SK-N-SH treated with all-trans-retinoic acid at 6 μM for 48 hours (cell line): ENCODE results near the gene PSMB10.

Experiments
- ATAC-seq: fragments of 200-7000 bp; cut with Tn5 transposase; 3 replicates; pipeline ENCODE4 v1.9.1; 2020; ENCODE audit warnings: mild to moderate bottlenecking, moderate library complexity
- ARNTL ChIP-seq: fragments of 450-650 bp; formaldehyde crosslinking; IDR thresholded peaks from 2 replicates; pipeline ENCODE4 v1.5.0; 2020; ENCODE audit warnings: low read depth, mild to moderate bottlenecking, moderate library complexity, borderline replicate concordance
- BACH2 ChIP-seq: fragments of 250-450 bp; sonication (Bioruptor Pico); IDR thresholded peaks from 2 replicates; pipeline ENCODE4 v1.9.0; 2021; ENCODE audit warnings: mild to moderate bottlenecking, borderline replicate concordance
- CSDC2 ChIP-seq: fragments of 250-450 bp; sonication (Bioruptor Pico); IDR thresholded peaks from 2 replicates; pipeline ENCODE4 v1.5.0; 2020; ENCODE audit warnings: mild to moderate bottlenecking, moderate library complexity
- ESRRG ChIP-seq: fragments of 250-450 bp; sonication (Bioruptor Pico); IDR thresholded peaks from 2 replicates; pipeline ENCODE4 v1.6.1; 2021; ENCODE audit warnings: mild to moderate bottlenecking
- GLIS3 ChIP-seq: fragments of 250-450 bp; sonication (Bioruptor Pico); IDR thresholded peaks from 2 replicates; pipeline ENCODE4 v1.5.0; 2020; ENCODE audit warnings: mild to moderate bottlenecking, moderate library complexity
- ISL1 ChIP-seq: fragments of 250-450 bp; sonication (Bioruptor Pico); IDR thresholded peaks from 2 replicates; pipeline ENCODE4 v2.1.2; 2022; ENCODE audit warnings: mild to moderate bottlenecking, moderate library complexity
- OSR1 ChIP-seq: fragments of 250-450 bp; sonication (Bioruptor Pico); IDR thresholded peaks from 2 replicates; pipeline ENCODE4 v1.8.0; 2022; ENCODE audit warnings: moderate library complexity, mild to moderate bottlenecking, inconsistent platforms
- PPARA ChIP-seq: fragments of 250-450 bp; sonication (Bioruptor Pico); IDR thresholded peaks from 2 replicates; pipeline ENCODE4 v1.5.0; 2020; ENCODE audit warnings: mild to moderate bottlenecking, borderline replicate concordance
- RARB ChIP-seq: fragments of 250-450 bp; sonication (Bioruptor Pico); IDR thresholded peaks from 2 replicates; pipeline ENCODE4 v1.8.0; 2021; ENCODE audit warnings: mild to moderate bottlenecking, moderate library complexity
- SNAI2 ChIP-seq: fragments of 250-450 bp; sonication (Bioruptor Pico); IDR thresholded peaks from 2 replicates; pipeline ENCODE4 v1.5.0; 2020; ENCODE audit warnings: mild to moderate bottlenecking, moderate library complexity
- TCF4 ChIP-seq: fragments of 250-450 bp; sonication (Bioruptor Pico); IDR thresholded peaks from 2 replicates; pipeline ENCODE4 v1.8.0; 2021; ENCODE audit warnings: mild to moderate bottlenecking, moderate library complexity, borderline replicate concordance
- TOX ChIP-seq: fragments of 250-450 bp; sonication (Bioruptor Pico); IDR thresholded peaks from 2 replicates; pipeline ENCODE4 v1.8.0; 2021; ENCODE audit warnings: mild to moderate bottlenecking, moderate library complexity, borderline replicate concordance
- ZC3H10 ChIP-seq: fragments of 250-450 bp; sonication (Bioruptor Pico); IDR thresholded peaks from 2 replicates; pipeline ENCODE4 v1.5.1; 2021; ENCODE audit warnings: mild to moderate bottlenecking, moderate library complexity
- ZFP3 ChIP-seq: fragments of 250-450 bp; sonication (Bioruptor Pico); IDR thresholded peaks from 2 replicates; pipeline ENCODE4 v1.5.0; 2020; ENCODE audit warnings: mild to moderate bottlenecking, moderate library complexity
- ZFP30 ChIP-seq: fragments of 450-650 bp; formaldehyde crosslinking; IDR thresholded peaks from 2 replicates; pipeline ENCODE4 v1.5.0; 2022; ENCODE audit warnings: mild to moderate bottlenecking, moderate library complexity
- ZNF565 ChIP-seq: fragments of 450-650 bp; formaldehyde crosslinking; conservative IDR thresholded peaks from 2 replicates; pipeline ENCODE4 v1.5.0; 2020; ENCODE audit warnings: low read depth, mild to moderate bottlenecking, moderate library complexity
- ZNF70 ChIP-seq: fragments of 450-650 bp; formaldehyde crosslinking; IDR thresholded peaks from 2 replicates; pipeline ENCODE4 v1.5.0; 2020; ENCODE audit warnings: mild to moderate bottlenecking, moderate library complexity
- TF ChIP-seq, protein P1 (sequence below): fragments of 250-450 bp; sonication (Bioruptor Pico); IDR thresholded peaks from 2 replicates; pipeline ENCODE4 v1.5.0; 2020; ENCODE audit warnings: mild to moderate bottlenecking, moderate library complexity
- TF ChIP-seq, protein P2 (sequence below): fragments of 250-450 bp; sonication (Bioruptor Pico); IDR thresholded peaks from 2 replicates; pipeline ENCODE4 v1.5.1; 2021; ENCODE audit warnings: mild to moderate bottlenecking, moderate library complexity
- TF ChIP-seq, protein P3 (sequence below): fragments of 250-450 bp; sonication (Bioruptor Pico); IDR thresholded peaks from 2 replicates; pipeline ENCODE4 v1.8.0; 2021; ENCODE audit warnings: low read depth, mild to moderate bottlenecking, moderate library complexity, borderline replicate concordance

PSMB10 gene

DNA sequence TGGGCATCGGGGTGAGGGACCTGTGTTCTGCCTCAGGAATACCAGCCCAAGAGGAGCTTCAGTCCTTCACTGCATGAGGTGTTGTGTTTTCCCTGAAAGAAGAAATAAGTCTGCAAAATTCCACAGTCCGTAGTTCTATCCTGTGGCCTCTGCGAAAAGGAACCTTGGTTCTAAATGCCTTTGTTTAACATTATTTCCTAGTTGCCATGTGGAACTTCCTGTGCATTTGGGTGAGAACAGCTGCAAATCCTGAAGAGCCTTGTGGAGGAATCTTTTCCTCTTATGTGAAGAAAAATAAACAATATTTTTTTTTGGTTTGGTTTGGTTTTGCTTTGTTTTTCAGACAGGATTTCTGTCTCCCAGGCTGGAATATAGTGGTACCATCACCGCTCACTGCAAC is 33.8 kb downstream of the PSMB10 start (continued):
- TF ChIP-seq, protein P1, sequence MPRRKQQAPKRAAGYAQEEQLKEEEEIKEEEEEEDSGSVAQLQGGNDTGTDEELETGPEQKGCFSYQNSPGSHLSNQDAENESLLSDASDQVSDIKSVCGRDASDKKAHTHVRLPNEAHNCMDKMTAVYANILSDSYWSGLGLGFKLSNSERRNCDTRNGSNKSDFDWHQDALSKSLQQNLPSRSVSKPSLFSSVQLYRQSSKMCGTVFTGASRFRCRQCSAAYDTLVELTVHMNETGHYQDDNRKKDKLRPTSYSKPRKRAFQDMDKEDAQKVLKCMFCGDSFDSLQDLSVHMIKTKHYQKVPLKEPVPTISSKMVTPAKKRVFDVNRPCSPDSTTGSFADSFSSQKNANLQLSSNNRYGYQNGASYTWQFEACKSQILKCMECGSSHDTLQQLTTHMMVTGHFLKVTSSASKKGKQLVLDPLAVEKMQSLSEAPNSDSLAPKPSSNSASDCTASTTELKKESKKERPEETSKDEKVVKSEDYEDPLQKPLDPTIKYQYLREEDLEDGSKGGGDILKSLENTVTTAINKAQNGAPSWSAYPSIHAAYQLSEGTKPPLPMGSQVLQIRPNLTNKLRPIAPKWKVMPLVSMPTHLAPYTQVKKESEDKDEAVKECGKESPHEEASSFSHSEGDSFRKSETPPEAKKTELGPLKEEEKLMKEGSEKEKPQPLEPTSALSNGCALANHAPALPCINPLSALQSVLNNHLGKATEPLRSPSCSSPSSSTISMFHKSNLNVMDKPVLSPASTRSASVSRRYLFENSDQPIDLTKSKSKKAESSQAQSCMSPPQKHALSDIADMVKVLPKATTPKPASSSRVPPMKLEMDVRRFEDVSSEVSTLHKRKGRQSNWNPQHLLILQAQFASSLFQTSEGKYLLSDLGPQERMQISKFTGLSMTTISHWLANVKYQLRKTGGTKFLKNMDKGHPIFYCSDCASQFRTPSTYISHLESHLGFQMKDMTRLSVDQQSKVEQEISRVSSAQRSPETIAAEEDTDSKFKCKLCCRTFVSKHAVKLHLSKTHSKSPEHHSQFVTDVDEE (CRISPR knock-in tag) = no peak

DNA sequence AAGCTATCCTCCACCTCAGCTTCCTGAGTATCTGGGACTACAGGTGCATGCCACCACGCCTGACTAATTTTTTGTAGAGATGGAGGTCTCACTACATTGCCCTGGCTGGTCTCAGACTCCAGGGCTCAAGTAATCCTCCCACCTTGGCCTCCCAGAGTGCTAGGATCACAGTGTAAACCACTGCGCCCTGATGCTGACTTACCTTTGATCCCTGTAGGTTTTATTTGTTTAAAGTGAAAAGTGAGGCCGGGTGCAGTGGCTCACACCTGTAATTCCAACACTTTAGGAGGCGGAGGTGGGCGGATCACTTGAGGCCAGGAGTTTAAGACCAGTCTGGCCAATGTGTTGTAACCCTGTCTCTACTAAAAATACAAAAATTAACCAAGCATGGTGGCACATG is 34.9 kb downstream of the PSMB10 start:
- ATAC-seq = no peak

DNA sequence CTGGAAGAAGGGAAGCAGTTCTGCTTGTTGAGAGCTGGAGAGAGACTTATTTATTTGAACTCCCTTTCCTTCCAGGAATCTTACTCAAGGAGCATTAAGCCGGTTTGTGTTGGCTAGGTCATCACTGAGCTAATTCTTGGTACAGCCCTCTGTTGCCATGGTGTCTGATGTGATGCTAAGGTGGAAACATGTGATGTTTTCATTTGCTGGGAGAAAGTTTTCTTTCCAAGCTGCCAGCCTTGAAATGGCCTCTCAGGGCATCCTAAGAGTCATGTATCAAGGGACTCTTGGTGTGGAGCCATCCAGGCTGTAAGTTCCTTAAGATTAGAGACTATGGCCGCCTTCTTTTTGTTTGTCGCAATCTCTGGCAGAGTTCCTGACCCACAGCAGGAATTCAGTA is 39.4 kb downstream of the PSMB10 start:
- TF ChIP-seq, protein P2, sequence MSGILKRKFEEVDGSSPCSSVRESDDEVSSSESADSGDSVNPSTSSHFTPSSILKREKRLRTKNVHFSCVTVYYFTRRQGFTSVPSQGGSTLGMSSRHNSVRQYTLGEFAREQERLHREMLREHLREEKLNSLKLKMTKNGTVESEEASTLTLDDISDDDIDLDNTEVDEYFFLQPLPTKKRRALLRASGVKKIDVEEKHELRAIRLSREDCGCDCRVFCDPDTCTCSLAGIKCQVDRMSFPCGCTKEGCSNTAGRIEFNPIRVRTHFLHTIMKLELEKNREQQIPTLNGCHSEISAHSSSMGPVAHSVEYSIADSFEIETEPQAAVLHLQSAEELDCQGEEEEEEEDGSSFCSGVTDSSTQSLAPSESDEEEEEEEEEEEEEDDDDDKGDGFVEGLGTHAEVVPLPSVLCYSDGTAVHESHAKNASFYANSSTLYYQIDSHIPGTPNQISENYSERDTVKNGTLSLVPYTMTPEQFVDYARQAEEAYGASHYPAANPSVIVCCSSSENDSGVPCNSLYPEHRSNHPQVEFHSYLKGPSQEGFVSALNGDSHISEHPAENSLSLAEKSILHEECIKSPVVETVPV = no peak
- no peak for TF ChIP-seq CSDC2
- TF ChIP-seq PPARA (CRISPR knock-in tag) = no peak
- no peak for TF ChIP-seq GLIS3 (CRISPR knock-in tag)
- no peak for TF ChIP-seq ZNF70
- TF ChIP-seq ZFP3 (CRISPR knock-in tag) = no peak
- no peak for TF ChIP-seq ARNTL
- no peak for TF ChIP-seq ESRRG (CRISPR knock-in tag)
- TF ChIP-seq OSR1 (CRISPR knock-in tag) = no peak
- no peak for TF ChIP-seq RARB (CRISPR knock-in tag)
- no peak for TF ChIP-seq SNAI2
- TF ChIP-seq, protein P3, sequence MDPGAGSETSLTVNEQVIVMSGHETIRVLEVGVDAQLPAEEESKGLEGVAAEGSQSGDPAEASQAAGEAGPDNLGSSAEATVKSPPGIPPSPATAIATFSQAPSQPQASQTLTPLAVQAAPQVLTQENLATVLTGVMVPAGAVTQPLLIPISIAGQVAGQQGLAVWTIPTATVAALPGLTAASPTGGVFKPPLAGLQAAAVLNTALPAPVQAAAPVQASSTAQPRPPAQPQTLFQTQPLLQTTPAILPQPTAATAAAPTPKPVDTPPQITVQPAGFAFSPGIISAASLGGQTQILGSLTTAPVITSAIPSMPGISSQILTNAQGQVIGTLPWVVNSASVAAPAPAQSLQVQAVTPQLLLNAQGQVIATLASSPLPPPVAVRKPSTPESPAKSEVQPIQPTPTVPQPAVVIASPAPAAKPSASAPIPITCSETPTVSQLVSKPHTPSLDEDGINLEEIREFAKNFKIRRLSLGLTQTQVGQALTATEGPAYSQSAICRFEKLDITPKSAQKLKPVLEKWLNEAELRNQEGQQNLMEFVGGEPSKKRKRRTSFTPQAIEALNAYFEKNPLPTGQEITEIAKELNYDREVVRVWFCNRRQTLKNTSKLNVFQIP = no peak
- TF ChIP-seq, protein P1 (CRISPR knock-in tag) = no peak
- no peak for TF ChIP-seq TOX (CRISPR knock-in tag)
- TF ChIP-seq, all 23 proteins: peak for 0
- ATAC-seq = no peak

More for the DNA sequence above, 34.9 kb downstream of the PSMB10 start:
- no peak for TF ChIP-seq PPARA (CRISPR knock-in tag)
- no peak for TF ChIP-seq BACH2 (CRISPR knock-in tag)
- no peak for TF ChIP-seq TCF4 (CRISPR knock-in tag)
- no peak for TF ChIP-seq ISL1
- no peak for TF ChIP-seq ZC3H10 (CRISPR knock-in tag)
- TF ChIP-seq ZNF565 (CRISPR knock-in tag) = no peak
- TF ChIP-seq ZFP30 (CRISPR knock-in tag) = no peak
- TF ChIP-seq, protein P1 (CRISPR knock-in tag) = no peak
- no peak for TF ChIP-seq ZNF70
- TF ChIP-seq OSR1 (CRISPR knock-in tag) = no peak
- TF ChIP-seq, protein P2 = no peak
